GM11168 (cell line): ENCODE measurements around the gene LVRN.

Experiments
- in situ Hi-C: fragments of 300-500 bp; cut with MboI; formaldehyde crosslinking; loops from one replicate; pipeline ENCODE4 v1.12.0; 2022; ENCODE audit warnings: low sequenced_read_pairs; ENCODE audit not compliant: unreplicated experiment

The LVRN gene

DNA sequence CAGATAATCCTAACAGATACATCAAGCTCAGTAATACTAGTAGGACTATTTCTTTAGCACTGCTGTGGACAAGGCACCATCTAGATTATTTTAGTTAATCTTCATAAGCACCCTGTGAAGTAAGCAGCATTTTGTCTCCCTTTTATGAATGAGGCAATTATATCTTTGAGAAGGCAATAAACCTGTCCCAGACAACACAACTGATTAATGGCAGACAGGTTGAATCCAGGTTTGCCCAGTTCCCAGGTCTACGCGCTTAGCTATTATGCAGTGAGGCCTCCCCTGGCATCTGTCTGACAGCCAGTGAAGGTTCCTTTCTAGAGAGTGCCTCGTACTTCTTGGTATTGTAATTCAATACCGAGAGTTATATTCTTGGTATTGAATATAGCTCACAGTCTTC lies 9.7 kb upstream of the LVRN start:
- in situ Hi-C loops, result no loop called here

DNA sequence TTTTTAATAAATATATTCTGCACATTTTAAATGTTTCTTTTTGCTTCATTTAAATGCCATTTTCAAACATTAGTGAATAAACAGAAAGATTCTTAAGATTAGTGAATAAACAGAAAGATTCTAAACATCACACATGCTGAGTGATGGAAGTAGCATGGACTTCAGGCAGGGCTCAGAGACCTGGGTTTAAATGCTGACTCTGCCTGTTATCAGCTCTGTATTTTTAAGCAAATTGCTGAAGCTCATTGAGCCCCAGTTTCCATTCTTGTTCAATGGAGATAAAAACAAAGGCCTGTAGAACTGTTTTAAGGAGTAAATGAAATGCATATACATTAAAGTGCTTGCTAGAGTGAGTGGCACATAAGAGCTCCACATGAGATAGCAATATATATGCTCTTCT lies 8.1 kb upstream of the LVRN start:
- in situ Hi-C loops, result no loop called here

DNA sequence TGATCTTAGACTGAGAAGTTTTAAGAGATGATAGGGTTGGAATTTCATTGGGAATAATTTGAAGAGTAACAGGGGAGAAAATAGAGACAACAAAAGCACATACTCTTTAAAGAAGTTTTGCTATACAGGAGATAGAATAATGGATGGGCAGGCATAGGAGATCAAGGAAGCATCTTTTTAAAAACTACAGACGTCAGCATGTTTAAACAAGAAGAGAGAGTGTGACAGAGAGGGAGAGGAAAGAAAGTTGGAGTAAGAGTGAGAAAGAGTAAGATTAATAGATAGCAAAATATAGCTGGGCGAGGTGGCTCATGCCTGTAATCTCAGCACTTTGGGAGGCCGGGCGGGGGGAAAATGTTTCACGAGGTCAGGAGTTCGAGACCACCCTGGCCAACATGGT lies 5.3 kb upstream of the LVRN start:
- in situ Hi-C loops, result no loop called here

DNA sequence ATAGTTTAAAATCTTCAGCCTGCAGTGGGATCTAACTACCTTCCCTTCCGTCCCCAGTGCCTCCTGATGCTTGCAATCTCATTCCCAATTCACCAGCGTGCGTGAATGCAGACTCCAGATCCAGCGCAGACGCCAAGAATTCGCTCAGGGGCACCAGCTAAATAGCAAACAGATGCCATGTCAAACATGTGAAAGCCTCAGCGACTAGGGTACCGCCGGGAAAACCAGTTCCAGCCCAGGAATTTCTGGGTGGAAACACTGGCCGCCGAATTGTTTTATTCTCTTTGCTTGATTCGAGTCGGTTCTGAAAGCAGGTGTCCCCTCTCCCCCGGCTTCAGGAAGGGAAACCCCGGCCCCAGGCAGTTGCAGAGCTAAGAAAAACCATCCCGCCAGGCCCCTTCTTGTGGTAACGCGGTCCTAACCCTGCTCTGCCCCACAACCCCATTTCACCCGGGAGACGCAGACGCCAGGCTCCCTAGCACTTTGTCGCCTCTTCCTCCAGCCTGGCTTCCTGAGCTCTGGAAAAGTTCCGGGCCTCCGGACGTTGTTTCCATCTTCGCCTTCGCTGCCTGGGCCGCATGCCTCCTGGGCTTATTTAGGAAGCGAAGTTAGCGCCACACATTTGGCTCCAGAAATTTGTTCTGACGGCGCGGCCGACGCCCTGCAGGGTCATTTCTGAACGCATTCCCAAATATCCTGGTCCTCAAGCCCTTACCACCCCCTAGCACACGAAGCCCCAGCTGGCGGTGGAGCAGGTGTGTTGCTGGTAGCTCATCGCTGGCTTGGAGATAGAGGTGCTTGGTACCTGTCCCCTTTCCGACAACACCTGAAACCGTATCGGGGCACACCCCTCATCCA lies 665 bp upstream of the LVRN start:
- in situ Hi-C loops, result no loop called here

DNA sequence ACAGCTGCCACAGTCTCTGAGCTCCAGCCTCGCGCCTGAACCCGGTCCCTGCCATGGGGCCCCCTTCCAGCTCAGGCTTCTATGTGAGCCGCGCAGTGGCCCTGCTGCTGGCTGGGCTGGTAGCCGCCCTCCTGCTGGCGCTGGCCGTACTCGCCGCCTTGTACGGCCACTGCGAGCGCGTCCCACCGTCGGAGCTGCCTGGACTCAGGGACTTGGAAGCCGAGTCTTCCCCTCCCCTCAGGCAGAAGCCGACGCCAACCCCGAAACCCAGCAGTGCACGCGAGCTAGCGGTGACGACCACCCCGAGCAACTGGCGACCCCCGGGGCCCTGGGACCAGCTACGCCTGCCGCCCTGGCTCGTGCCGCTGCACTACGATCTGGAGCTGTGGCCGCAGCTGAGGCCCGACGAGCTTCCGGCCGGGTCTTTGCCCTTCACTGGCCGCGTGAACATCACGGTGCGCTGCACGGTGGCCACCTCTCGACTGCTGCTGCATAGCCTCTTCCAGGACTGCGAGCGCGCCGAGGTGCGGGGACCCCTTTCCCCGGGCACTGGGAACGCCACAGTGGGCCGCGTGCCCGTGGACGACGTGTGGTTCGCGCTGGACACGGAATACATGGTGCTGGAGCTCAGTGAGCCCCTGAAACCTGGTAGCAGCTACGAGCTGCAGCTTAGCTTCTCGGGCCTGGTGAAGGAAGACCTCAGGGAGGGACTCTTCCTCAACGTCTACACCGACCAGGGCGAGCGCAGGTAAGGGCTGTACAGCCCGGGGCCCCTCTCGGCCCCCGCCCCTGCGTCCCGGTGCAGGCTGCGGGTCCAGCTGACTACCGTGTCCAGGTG lies 509 bp downstream of the LVRN start:
- in situ Hi-C loops, result no loop called here

DNA sequence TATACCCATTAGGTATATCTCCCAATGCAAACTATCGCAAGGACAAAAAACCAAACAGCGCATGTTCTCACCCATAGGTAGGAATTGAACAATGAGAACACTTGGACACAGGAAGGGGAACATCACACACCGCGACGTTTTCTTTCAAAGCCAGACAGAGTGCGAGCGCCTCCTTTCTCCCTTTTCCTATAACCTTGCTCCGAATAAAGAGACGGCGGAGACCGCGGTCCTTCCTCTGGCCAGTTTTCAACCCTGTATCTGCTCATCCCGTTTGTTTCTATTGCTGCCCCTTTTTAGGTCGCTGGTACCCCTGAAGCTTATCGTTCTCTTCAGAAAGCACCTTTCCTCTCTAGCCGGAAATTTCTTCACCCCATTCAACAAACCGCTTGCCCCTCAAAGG lies 1.3 kb downstream of the LVRN start:
- in situ Hi-C loops, result no loop called here

DNA sequence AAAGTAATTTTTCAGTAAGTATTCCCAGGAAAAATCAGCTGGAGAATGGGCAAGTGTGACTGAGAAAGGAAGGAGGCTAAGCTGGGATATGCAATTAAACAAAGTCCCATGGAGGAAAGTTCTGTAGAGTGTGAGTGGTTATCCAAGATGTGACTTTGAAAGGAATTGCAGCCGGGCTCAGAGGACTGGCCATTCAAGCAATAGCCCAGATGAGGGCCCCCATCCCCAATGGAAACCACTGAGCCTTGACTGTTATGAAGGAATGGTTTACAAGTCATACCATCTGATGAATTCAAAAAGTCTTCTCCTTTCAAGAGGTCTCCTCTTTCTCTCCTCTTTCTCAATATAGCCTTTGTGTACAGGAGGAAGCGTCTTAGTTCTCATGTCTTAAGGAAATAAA lies 6.5 kb downstream of the LVRN start:
- in situ Hi-C loops, result no loop called here

DNA sequence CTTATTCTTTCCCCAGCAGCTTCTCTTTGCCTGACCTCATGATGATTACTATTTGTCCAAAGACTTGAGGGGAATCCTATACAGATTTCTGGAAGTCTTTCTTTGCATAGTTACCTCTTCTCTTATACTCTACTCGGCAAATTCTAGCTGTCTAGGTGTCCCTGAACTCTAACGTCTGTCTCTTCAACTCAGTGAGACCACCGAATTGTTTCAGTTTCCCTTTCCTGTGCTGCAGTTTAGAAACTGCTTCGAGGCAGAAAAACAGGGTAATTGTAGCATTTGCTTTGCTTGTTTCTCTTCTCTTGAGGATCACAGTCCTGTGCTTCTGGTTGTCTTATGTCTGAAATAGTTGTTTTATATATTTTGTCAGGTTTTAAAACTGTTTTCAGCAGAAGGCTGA lies 14.8 kb downstream of the LVRN start:
- in situ Hi-C loops, result no loop called here

DNA sequence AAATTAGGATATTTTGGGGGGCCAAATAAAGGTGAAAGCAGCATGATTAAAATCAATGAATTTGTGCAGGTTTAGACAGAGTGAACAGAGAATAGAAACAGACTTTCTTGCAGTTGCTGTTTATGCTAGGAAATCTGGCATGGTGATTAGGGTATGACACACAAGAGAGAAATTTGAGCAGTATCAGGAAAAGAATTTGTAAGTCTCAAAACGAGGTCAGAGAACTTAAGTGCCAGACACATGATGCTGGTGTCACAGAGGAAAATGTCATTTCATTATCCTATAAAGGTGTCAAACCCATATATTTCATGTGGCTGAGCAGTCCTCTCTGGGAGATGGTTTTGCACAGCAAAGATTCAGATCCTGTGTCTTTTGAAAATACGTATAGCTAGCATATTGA lies 15.7 kb downstream of the LVRN start:
- in situ Hi-C loops, result no loop called here

DNA sequence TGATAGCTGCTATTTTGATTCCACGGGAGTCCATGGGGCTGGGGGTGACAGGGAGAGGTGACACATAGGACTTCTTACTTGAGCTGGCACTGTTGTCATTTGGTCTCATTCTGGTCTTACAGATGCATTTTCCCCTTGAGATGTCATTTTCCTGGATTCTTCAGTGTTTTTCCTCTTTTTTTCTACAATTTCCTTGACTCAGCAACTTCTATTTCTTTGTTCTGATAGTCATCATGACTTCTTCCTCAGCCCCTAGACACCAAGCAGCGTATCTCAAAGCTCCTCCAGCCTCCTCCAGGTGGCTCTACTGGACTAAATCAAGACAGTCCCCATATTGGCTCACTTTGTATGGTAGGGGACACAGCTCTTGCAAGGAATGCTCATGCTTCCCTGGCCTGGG lies 16.5 kb downstream of the LVRN start:
- in situ Hi-C loops, result no loop called here

DNA sequence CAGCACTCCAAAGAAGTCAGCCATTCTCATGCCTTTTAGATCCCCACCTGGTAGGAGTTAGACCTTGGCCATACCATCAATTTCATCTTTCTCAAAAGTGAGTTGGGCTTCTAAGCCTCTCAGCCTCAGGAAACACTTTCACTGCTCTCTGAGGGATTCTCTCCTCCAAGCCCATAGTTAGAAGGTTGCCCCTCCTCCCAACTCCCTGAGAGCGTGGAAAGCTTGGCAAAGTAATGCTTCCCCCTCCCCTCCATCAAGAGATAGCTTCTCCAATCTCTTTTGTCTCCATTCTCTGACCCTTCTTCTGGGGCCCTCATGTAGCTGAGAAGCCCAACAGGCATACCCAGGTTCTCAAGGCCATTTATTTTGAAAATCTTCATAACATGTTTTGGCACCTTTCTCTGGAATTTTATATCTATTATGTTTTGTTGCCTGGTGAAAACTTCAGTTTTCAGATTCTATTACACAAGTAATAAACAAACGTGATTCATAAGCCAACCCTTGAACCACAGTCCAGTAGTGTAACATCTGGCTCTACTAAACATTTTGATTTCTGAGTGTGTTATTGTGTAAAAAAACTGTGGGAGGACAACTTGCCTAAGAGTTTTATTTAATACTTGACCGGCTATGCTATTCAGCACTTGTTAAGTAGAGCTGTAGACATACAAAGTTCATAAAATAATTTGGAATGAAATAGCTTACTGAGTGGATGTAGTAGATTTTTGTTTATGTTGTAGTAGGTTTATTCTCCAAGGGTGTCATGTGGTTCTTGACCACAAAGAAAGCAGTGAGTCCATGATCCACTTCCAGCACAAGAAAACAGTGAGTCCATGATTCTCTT lies 17.1 kb downstream of the LVRN start:
- in situ Hi-C loops, result no loop called here

DNA sequence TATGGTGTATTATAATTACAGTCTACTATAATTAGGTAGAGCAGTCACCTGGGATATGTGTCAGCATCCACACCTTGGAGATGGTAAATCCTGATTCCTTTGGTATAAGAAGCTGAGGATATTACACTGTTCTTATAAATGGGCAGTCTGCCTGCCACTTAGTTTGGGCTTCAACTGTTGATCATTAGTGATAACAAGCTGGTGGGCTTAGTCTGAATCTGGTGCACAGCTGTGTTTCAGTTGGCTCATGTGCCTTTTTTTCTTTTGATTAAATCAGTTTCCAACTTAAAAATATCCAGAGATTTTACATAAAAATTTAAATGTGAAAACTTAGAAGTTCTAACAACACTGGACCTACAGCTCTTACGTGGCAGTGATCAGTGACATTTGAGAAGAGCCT lies 21.2 kb downstream of the LVRN start:
- in situ Hi-C loops, result no loop called here

DNA sequence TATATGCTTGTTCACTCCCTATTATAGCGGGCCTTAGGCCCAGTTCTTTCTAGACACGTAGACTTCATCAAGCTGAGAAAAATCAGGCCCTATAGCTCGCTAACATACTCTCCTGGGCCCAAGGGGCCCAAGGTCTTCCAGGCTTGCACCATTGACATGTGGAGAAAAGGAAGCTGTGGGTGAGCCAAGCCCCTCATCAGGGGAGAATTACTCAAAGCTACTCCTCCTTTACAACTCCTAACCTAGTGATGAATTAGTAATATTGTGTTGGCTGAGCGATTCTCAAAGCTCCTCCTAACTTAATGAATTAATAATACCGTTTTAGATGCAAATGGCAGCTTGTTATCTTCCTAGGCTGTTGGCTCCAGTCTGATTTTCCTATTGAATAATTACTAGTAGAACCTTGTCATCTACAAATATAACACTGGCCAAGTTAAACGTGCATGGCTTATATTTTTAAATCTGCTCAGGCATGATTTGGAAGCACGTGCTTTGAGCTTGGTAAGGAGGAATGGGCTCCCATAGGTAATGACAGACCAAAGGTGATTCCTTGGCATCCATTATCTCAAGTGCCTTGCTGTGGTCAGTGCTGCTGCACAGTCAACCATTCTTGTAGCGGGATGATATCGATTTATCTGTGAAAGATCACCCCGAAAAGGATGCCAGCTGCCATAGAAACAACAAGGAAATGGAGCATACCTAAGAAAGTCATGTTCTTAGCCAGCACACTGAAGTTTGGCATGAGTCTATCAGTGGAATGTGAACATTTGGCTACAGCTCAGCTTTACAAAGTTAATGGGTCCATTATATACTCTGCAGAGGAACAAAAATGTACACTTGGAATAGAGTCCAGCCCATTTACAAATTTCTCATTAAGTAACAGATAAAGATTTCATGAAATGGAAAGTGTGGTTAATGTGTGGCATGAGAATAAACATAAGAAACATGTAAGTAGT lies 23.8 kb downstream of the LVRN start:
- in situ Hi-C loops, result no loop called here

DNA sequence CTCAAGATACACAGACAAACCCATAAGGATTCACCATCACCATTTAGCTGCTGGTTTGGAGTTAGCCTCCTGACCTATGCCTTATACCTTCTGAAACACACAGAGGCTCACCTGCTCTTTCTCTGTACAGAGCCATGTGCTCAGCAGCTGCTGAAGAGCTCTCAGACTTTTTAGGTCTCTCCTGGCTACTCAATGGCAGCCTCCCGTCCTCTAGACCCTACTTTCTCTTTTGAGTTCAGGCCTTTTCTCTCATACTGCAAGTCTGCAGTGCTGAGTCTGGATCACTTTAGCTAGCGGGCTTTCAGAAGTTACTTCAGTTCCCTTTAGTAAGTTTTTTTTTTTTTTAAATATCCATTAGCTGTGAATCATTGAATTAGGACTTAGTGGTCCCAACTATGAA lies 25.7 kb downstream of the LVRN start:
- in situ Hi-C loops, result no loop called here

DNA sequence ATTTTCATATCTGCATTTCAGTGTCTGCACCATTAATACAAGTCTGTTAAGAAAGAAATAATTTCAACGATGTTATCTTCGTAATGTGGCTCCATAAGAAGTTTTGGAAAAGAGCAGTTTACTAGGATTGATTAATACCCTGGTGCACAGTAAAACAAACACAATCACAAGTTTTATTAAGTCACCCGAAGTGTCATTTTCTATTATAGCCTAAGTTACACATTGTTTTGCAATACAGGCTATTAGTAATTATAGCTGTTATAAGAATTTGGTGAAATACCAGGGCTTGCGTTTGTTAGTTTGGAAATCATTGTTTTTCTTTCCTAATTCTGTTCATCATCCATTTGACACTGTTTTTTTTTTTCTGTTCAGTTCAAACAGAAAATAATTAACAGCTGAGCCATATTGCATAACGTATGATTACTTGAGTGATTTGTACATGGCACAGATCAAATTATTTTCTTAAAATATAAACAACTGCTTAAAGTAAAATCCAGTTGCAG lies 30.6 kb downstream of the LVRN start:
- in situ Hi-C loops, result no loop called here

DNA sequence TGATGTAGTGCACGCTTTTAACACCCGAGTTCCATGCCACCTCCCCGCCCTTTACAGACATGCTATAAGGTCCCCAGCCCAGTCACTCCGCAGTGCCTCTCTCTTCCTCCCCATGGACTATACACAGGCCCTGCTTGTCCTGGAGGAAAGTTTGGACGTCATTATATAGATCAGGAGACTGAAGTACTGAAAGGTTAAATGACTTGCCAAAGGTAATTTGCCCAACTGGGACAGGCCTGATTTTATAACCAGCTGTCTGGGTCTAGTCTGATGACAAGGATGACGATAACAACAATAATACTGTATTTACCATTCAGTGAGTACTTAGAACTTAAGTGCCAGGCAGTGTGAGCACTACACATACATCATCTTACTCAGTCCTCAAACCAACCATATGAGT lies 33.1 kb downstream of the LVRN start:
- in situ Hi-C loops, result no loop called here

DNA sequence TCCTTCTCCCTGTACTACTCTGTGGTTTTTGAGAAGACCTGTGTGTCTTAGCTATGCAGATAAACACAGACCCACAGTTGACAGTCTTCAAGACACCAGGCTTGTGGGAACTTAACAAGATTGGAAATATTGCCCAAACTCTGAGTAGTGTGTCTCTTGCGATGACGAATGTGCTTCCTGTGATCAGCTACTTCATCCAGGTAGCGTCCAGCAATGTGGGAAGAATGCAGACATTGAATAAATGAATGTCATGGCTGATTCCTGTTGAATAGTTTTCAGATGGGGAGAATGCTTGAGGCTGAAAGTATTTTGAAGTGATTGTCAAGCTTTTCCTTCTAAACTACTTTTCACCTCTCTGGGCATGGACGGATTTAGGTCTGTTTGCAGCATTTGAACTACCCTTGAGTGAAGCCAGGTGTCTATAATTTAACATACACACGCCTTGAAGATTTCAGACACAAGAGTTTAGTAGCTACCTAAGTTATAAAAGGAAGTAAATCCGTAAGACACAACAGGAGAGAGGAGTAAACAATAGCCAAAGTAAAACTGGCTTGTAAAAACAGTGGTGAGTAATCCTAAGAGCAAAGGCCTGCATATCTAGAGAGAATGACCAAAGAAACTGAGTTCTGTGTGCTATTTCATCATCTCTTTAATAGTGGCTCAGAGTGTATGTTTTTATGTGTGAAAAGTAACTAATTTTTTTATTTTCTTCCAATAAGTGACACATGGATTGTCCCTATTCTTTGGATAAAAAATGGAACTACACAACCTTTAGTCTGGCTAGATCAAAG lies 40.0 kb downstream of the LVRN start:
- in situ Hi-C loops, result no loop called here

DNA sequence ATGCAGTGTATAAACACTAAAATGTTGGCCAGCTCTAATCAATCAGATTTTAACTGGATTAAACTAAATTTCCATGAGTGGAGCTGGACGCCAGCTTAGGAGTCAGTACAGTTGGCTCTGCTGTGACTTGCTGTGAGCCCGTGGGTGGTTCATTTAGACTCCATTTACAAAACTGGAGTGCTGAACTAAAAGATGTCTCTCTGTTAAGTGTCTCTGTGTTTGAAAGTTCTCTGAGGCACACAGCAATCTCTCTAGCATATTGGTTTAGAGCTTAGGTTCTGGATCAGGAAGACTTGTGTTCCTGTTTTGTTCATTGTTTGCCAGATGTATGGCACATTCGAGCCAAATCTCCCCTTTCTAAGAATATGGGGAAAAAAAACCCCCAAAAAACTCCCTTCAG lies 42.0 kb downstream of the LVRN start:
- in situ Hi-C loops, result no loop called here

DNA sequence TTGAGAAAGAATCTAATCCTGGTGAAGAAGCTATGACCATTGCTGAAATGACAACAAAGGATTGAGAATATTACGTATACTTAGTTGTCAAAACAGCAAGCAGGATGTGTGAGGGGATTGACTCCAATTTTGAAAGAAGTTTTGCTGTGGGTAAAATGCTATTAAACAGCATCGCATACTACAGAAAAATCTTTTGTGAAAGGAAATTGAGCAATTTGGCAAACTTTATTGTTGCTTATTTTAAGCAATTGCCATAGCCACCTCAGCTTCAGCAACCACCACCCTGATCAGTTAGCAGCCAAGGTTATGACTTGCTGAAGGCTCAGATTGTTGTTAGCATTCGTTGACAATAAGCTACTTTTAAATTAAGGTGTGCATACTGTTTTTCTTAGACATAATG lies 47.5 kb downstream of the LVRN start:
- in situ Hi-C loops, result no loop called here
